IPS-NIHi7 (cell line): ENCODE measurements around the gene TMEM258.

Source experiments
- DNase-seq: peaks from one replicate; pipeline ENCODE4 v3.0.0; 2012; ENCODE audit warnings: mixed read lengths; ENCODE audit errors: extremely low spot score

TMEM258 gene

DNA sequence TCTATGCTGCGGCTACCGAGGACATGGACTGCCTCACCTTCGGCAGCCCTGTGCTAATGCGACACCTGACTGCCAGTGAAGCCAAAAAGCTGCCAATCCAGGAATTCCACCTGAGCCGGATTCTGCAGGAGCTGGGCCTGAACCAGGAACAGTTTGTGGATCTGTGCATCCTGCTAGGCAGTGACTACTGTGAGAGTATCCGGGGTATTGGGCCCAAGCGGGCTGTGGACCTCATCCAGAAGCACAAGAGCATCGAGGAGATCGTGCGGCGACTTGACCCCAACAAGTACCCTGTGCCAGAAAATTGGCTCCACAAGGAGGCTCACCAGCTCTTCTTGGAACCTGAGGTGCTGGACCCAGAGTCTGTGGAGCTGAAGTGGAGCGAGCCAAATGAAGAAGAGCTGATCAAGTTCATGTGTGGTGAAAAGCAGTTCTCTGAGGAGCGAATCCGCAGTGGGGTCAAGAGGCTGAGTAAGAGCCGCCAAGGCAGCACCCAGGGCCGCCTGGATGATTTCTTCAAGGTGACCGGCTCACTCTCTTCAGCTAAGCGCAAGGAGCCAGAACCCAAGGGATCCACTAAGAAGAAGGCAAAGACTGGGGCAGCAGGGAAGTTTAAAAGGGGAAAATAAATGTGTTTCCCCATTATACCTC, 3.6 kb upstream of the TMEM258 start:
- DNase-seq: no peak

DNA sequence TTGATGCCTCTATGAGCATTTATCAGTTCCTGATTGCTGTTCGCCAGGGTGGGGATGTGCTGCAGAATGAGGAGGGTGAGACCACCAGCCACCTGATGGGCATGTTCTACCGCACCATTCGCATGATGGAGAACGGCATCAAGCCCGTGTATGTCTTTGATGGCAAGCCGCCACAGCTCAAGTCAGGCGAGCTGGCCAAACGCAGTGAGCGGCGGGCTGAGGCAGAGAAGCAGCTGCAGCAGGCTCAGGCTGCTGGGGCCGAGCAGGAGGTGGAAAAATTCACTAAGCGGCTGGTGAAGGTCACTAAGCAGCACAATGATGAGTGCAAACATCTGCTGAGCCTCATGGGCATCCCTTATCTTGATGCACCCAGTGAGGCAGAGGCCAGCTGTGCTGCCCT, 3.1 kb upstream of the TMEM258 start:
- DNase-seq: no peak

DNA sequence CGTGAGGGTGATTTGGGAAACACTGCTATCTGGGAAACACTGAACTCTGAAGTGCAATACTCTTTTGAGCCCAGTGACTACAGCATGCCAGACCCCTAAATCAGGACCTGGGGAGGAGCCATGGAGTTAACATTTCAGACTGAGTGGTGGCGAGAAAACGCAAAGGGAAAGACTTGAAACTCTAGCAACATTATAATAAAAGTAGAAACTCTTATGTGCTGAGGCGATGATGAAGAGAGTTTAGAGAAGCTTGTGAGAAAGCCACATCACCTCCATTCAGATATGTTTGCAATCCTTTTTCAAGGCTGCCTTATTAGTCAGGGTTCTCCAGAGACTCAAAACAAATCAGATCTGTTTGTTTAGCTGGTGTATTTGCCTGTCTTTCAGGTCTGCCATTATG, 2.2 kb upstream of the TMEM258 start:
- no peak for DNase-seq

DNA sequence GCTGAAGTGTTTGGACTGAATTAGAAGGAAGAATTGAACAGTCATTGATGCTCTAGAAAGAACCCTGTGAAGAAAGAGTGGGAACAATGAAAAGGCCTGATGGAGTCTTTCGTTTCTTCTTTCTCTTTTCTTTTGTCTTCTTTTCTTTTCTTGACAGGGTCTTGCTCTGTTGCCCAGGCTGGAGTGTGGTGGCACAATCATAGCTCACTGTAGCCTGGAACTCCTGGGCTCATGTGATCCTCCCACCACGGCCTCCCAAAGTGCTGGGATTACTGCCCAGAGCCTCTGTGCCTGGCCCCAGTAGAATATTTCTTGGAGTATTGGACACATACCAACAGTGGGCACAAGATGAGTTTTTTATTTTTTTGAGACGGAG, 1.4 kb upstream of the TMEM258 start:
- no peak for DNase-seq

DNA sequence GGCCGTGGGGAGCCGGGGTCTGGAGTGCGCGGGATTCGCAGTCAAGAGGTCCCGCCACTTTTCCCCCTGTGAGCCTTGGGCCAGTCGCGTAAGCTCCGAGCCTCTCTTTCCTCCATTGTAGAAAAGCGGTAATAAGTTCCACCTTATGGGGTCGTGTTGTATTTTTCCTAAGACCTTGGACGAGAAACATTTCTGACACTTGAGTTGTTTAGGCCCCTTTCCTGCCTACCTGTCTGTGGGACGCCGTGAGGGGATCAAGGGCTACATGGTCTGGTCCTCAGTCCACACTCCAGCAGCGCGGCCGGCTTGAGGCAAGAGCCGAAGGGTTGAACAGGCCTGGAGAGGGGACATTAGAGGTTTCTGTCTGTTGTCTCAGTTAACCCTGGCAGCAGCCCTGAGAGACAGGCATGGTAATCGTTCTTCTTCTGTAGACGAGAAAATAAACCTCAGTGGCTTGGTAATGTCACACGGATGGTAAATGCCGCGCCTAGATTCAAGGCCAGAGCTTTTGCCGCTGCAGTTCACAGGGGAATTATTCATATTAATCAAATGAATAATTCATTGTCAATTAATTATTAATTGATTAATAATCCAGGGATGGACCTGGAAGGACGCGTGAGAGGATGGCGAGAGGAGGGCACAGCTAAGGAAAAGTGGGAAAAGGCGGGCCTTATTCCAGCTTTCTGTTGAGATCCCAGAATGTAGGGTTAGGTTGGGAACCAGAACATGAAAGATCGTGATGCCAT, 857 bp upstream of the TMEM258 start:
- DNase-seq: no peak

DNA sequence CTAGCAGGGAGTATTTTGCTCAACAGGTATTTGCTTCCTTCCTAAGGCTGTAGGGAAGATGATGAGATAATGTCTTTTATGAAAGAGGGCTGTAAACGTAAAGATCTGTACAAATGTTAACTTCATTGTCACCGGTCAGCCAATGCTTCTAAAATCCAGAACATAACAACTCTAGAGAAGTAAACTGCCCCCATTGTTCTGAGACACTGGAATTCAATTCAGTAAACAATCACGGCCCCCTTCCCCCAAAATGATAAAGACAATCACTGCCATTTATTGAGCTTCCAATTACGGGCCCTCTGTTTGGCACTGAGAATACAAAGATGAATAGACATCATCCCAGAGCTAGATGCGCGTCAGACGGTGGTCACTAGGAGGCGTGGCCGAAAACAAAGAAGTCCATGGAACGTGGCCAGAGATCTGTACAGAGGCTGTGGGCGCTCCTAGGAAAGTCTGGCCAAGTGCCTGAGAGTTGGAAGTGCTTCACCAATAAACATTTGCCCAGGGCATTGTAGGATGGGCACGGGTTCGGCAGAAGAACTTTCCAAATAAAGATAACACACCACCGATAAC, 576 bp downstream of the TMEM258 start:
- DNase-seq: peak; percentile 55

DNA sequence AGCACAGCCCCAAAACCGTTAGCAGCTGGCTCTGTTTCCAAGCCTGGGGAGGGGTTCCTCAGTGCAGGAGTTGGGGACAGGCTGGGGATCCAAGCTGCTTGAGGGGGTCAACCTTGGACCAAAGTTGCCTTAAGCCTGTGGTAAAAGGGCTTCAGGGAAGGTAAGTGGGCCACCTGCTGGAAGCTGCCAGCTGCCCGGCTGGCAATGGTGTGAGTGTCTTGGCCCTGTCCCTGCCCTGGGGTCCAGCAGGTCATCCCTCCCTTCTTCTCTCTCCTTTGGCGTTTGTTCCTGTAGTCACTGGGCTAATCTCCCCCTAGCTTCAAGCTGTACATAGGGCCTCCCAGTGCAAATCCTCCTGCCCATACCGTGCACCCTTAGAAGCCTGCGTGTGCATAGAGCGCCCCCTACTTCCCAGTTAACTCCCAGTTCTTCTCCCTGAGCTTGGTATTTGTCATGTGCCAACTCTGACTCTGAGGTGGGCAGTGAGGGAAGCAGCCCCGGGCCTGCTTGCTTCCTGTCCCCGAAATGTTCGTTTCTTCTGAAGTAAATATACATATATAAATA, 4.4 kb downstream of the TMEM258 start:
- DNase-seq: peak; percentile 79

DNA sequence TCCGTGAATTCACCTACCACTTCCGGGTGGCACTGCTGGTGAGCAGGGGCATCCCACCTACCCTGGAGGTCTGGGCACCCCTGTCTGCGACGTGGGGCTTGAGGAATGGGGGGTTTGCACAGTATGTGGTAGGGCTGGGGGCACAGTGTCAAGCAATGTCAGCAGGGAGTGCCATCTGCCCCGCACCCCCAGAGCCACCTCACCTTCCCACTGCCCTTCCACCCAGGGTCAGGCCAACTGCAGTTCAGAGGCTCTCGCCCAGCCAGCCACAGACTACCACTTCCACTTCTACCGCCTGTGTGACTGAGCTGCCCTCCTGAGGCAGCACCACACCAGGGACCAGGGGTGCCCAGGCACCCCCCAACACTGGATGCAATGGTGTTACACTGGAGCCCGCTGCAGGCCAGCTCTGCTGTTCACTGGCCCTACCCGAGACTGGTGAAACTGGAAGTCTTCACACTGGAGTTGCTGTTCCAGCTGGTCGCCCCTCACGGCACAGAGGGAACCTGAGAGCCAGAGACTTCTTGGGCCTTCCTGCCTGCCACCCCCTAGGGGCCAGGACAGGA, 6.5 kb downstream of the TMEM258 start:
- no peak for DNase-seq

DNA sequence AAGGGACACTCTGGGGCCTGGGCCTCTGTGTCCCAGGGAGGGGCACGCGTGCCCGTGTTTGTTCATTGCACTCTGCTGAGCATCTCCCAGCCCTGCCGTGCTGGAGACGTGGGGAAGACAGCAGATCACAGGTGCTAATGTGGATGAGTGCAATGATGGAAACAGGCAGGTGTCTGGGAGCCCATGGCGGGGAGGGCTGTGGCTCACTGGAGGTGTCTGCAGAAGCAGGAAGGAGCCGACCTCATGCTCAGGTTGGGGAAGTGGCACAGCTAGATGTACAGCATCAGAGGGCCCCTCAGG, 7.9 kb downstream of the TMEM258 start:
- no peak for DNase-seq

DNA sequence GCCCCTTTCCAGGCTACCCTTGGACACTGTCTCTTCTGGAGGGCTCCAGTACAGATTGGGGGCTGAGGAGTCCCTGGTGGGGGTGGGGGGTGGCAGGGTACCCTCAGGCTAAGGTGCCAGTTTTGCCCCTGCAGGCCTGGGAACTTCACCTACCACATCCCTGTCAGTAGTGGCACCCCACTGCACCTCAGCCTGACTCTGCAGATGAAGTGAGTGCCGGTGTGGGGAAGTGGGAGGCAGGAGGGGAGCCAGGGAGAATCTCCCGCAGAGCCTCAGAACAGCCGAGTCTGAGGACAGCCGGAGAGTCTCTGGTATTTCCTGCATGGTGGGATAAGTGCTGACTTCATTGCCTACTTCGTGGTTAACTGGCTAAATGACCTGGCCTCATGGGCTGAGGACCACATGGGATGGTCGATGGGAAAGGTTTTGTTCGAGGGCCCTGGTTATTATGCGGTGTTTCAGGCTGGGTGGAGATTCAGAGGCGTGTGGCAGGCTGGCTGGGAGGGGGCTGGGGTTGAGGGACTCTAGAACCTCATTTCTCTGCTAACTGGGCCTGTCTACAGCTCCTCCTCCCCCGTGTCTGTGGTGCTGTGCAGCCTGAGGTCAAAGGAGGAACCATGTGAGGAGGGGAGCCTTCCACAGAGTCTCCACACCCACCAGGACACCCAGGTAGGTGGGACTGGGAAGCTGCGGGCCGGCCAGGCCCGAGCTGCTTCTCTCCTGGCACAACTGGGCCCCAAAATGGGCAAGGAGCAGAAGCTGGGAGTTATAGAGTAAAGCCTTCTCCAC, 8.5 kb downstream of the TMEM258 start:
- no peak for DNase-seq

DNA sequence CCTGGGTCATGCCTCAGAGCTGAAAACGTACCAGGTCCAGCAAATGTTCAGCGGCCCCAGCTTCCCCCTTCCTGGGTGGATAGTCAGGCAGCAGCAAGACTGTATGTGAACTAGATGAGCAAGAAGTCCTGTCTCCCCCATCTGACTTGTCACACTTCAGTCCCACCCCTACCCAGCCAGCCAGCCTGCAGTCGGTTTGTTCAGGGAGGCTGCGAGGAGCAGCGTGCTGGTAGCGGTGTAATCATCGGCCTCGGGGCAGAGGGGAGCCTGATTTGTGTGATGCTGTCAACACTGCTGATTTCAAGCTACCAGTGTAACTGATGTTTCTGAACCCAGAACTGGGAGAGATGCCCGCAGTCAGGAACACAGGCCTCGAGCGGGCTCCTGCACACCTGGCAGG, 9.6 kb downstream of the TMEM258 start:
- no peak for DNase-seq

DNA sequence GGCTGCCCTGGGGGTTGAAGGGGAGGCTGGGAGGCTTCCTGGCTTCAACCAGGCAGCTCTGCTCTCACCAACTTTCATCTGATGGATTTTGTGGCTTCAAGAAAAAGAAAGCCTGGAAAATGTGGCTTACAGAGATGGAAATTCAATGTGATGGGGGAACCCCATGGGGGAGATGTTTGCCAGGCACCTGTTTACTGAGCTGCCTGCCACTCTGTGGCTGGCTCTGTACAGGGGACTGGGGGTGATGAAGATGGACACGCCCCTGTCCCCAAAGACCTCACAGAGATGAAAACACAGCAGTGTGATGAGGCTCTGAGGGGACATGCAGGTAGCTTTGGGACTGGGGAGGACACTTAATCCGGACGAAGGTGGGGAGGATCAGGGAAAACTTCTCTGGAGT, 10.1 kb downstream of the TMEM258 start:
- DNase-seq: no peak

DNA sequence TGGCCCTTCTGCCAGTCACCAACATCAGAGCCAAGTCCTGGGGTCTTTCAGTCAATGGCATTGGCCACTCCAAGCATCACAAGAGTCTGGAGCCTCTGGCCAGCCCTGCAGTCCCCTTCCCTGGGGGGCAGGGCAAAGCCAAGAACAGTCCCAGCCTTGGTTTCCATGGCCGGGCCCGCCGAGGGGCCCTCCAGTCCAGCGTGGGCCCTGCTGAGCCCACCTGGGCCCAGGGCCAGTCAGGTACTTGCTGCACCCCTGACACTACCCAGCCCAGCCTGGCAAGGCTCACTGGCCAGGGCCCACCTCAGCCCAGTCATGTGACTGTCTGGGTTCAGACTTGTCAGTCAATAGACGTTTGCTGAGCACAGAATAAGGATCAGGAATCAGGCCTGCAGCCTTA, 10.8 kb downstream of the TMEM258 start:
- no peak for DNase-seq

DNA sequence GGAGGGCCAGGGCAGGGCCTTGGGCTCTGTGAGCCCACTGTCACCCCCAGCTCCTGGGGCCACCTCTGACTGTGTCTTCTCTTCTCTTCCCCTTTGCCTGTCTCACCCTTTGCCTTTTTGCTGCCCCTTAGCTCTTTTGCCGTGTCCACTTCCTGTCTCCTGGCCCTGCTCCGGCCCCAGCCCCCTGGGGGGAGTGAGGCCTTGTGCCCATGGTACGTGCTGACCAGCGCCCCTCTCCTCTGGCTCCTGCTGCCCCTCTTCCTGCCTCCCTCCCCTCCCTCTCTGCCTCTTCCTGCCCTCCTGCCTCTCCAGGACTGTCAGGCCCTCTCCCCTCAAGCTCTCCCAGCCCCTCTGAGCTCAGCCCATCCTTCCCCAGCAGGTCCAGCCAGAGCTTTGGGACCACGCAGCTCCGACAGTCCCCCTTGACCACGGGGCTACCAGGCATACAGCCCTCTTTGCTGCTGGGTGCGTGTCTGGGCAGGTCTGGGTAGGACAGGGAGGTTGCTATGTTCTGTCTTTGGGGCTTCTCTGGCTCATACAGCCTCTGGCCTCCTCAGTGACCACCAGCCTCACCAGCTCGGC, 11.7 kb downstream of the TMEM258 start:
- no peak for DNase-seq

DNA sequence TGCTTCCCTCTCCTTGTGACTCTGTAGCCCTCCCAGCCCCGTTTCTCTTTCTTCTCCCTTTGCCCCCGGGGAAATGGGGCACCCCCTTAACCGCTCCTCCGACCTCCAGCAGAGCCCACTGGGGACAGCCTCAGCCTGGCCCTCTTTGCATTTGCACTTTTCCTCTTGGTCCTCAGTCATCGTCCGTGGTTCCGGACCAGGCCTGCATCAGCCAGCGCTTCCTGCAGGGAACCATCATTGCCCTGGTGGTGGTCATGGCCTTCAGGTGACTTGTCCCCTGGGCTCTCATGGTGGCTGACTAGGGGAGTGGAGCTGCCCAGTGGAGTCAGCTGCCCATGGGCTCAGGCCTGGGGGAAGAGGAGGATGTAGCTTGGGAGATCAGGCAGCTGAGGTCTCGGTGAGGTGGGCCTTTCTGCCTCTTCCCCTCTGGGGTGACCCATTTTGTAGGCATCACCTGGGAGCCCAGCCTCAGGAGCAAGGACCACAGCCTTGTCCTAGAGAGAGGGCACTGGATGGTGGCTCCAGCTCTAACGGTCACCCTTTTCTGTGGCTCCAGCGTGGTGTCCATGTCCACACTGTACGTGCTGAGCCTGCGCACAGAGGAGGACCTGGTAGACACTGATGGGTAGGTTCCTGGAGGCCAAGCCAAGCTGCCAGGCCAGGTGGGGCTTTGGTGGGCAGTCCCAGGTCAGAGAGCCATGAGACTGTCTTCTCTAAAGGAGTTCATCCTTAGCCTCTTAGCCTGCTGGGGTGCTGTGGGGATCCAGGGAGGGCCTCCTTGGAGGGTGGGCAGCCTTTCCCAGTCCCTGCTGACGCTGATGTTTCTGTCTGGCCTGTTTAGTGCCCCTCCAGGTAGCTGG, 12.5 kb downstream of the TMEM258 start:
- no peak for DNase-seq

DNA sequence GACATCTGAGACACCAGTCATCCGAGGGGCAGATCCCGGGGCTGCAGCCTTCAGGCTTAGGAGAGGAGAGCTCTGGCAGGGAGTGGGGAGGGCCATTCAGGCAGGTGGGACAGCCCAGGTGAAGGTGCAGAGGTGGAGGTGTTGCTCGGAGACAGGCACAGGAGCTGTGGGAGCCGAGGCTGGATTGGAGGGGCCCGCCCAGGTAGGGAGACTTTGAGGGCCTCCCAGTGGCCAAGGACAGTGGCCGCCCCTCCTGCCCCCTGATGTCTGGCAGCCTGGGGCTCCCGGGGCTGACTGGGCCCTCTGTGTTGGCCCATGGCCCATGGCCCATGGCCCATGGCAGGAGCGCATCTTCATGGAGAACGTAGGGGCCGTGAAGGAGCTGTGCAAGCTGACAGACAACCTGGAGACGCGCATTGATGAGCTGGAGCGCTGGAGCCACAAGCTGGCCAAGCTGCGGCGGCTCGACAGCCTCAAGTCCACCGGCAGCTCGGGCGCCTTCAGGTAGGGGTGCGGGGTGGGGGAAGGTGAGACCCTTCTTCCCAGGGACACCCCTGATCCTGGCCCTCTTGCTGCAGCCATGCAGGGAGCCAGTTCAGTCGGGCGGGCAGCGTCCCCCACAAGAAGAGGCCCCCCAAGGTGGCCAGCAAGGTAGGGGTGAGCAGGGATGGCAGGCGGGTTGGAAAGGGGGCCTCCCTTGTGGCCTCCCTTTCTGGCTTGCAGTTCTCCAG, 13.3 kb downstream of the TMEM258 start:
- no peak for DNase-seq

DNA sequence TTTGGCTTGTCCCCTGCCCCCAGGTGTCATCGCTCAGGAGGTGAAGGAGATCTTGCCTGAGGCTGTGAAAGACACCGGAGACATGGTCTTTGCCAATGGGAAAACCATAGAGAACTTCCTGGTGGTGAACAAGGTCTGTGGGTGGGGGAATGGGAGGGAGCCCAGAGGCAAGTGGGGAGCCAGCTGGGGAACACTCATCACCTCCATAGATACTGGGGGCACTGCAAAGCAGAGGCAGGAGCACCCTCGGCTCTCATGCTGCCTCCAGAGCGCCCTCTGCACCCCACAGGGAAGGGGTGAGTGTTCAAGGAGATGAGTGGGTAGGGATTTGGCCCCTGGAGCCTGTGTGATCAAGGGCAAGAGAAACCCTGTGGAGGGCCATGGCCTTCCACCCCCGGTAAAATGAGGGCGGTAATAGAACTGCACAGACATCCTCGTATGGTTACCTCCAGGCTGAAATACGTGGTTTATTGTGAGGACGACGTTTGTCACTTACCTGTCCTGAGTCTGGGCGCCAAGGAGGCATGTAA, 14.0 kb downstream of the TMEM258 start:
- no peak for DNase-seq

DNA sequence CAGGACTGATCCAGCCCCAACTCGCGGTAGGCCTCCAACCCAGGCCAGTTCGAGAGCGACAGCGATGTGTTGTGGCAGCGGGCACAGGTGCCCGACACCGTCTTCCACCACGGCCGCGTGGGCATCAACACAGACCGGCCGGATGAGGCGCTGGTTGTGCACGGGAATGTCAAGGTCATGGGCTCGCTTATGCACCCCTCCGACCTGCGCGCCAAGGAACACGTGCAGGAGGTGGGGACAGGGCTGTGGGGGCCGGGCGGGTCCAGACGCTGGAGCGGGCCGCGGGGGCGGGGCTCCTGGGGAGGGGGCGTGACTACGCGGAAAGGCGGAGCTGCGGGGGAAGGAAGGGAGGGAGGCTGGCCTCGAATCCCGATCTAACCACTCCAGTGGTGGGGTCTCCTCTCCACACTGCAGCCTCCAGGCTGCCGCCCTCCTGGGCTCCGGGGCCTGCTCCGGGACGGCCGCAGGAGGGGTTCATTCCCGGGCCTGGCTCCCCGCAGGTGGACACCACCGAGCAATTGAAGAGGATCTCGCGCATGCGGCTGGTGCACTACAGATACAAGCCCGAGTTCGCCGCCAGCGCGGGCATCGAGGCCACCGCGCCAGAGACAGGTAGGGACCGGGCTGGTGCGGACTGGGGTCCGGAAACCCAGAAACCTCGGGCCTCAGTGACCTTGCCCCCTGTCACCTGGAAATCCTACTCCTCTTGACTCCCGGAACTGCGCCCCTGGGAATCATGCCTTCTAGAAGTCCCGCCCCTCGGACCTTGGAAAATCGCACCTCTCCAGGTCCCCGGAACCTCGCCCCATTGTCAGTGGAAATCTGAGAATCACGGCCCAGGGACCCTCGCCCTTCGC, 14.9 kb downstream of the TMEM258 start:
- DNase-seq: peak; percentile 85

DNA sequence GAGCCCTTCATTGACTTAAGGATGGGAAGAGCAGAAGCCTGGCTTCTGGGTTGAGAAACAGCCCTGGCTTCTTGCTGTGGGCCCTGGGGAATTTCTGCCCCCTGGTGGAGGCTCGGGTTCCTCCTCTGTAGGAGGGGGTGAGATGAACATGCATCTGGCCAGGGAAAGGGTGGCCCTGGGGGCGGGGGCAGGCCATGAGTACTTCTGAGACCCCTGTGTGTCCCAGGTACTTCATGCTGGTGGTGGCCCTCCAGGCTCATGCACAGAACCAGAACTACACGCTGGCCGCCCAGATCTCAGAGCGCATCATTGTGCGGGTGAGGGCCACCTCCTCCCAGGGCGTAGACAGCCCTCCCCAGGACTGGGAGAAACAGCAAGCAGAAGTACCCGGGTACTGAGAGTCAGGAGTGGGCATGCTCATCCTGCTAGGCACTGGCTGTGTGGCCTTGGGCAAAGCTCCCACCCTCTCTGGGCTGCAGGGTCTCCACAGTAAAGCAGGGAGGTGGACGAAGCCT, 15.8 kb downstream of the TMEM258 start:
- peak; percentile 91 for DNase-seq
